Coronary artery (tissue), 2 donors: ENCODE data around the gene CS.
"Not testable (repeated sequence)": the region's sequence is repeated elsewhere in the genome, so short reads cannot be mapped to it uniquely, and the experiment has no call there.

Experiments used
- DNase-seq: peaks from one replicate; pipeline ENCODE4 v3.0.0-alpha.2; 2017; ENCODE audit warnings: low spot score
- H3K27ac ChIP-seq, 2 donors: fragments of 200-600 bp; sonication (generic); one replicate each; pipeline ENCODE4 v1.5.1; 2016 to 2019
- H3K4me3 ChIP-seq: fragments of 200-600 bp; sonication (generic); 2 replicates; pipeline ENCODE4 v1.5.1; 2016; ENCODE audit warnings: mild to moderate bottlenecking, moderate library complexity
- TF ChIP-seq, protein P1 (sequence below): fragments of 200-600 bp; sonication (generic); IDR thresholded peaks from one replicate; pipeline ENCODE4 v1.5.1; 2019; ENCODE audit warnings: antibody characterized with exemption

CS gene

DNA sequence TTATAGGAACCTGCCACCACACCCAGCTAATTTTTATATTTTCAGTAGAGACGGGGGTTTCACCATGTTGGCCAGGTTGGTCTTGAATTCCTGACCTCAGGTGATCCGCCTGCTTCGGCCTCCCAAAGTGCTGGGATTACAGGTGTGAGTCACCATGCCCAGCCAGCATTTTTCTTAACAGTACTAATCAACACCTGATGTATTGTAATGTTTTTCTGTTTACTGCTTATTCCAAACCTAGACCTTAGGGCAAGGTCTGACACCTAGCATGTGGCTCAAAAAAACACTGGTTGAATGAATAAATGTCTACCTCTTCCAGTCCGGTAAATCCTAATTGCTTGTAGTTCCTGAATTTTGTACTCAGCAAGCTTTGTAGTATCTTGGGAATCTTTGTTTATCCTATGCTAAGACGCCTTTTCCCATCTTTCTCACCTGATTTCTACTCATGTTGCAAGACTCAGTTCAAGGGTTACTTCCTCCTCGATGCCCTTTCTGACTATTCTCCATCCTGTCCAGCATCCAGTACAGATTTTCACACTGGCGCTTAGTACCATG is 30.9 kb upstream of the CS start:
- DNase-seq: no peak
- TF ChIP-seq, protein P1, sequence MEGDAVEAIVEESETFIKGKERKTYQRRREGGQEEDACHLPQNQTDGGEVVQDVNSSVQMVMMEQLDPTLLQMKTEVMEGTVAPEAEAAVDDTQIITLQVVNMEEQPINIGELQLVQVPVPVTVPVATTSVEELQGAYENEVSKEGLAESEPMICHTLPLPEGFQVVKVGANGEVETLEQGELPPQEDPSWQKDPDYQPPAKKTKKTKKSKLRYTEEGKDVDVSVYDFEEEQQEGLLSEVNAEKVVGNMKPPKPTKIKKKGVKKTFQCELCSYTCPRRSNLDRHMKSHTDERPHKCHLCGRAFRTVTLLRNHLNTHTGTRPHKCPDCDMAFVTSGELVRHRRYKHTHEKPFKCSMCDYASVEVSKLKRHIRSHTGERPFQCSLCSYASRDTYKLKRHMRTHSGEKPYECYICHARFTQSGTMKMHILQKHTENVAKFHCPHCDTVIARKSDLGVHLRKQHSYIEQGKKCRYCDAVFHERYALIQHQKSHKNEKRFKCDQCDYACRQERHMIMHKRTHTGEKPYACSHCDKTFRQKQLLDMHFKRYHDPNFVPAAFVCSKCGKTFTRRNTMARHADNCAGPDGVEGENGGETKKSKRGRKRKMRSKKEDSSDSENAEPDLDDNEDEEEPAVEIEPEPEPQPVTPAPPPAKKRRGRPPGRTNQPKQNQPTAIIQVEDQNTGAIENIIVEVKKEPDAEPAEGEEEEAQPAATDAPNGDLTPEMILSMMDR: no peak
- H3K4me3 ChIP-seq: no peak overlapping the region
- no peak overlapping the region for H3K27ac ChIP-seq

DNA sequence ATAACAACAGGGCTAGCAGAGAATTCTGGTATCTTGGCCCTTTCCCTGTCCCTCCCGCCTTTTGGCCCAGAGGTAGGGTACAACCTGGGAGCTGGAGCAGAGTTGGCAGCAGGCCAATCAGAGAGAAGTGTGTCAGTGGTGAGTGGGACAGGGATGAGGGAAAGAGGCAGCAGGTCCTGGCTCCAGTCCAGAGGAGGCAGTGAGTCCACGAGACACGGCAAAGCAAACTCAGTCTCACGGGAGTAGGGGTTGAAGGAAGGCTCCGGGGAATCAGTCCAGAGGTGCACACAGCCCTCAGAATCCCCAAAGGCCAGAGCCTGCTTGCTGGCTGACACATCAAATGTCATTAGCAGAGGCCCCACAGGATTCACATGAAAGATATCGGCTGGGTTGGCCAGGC is 26.4 kb upstream of the CS start:
- TF ChIP-seq, protein P1: no peak
- no peak overlapping the region for H3K4me3 ChIP-seq
- H3K27ac ChIP-seq: no peak overlapping the region
- DNase-seq: no peak

DNA sequence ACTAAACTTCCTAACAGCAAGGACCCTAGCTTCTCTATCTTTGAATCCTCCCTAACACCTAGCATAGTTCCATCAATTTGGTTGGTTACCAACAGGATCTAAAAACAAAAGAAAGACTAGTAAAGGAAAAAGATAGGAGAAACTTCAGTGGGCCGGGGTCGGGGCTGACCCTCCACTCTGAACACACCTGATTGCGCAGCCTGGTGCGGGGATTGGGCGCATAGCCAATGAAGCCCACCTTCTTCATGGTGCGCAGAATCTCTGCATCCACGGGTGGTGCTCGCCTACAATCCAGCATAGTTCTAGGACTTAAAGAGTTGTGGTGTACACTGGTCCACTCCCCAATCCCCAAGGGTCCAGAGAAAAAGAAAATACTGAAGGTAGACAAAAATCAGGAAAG is 26.0 kb upstream of the CS start:
- Histone ChIP-seq H3K4me3 (no peak overlapping the region), H3K27ac (no peak overlapping the region)
- DNase-seq: no peak
- TF ChIP-seq, protein P1: no peak

DNA sequence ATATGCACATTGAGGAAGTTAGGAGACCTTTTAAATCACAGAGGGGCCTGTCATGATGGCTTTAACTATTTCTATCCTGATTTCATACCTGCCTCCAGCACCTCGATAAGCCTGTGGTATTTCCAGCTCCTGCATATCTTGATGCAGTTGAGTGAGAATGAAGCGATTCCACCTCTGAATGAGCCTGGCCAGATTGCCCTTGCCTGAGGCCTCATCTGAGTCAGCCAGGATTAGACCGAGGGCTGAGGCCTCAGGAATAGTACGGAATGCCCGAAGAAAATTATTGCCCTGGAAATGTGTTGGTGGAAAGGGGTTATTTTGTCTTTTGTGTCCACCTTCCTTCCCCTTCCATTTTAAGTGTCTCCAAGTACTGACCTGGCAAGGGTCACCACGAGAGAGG is 24.1 kb upstream of the CS start:
- TF ChIP-seq, protein P1: no peak
- no peak for DNase-seq
- Histone ChIP-seq H3K27ac (no peak overlapping the region), H3K4me3 (no peak overlapping the region)

DNA sequence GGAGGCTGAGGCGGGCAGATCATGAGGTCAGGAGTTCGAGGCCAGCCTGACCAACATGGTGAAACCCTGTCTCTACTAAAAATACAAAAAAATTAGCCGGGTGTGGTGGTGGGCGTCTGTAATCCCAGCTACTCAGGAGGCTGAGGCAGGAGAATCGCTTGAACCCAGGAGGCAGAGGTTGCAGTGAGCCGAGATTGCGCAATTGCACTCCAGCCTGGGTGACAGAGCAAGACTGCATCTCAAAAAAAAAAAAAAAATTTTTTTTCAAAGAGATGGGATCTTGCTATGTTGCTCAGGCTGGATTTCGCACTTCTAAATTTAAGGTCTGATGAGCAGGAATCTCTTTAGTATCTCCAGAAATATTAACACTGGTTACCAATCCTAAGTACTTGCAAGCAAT is 21.5 kb upstream of the CS start:
- DNase-seq, H3K4me3 ChIP-seq, H3K27ac ChIP-seq: not testable (repeated sequence)

DNA sequence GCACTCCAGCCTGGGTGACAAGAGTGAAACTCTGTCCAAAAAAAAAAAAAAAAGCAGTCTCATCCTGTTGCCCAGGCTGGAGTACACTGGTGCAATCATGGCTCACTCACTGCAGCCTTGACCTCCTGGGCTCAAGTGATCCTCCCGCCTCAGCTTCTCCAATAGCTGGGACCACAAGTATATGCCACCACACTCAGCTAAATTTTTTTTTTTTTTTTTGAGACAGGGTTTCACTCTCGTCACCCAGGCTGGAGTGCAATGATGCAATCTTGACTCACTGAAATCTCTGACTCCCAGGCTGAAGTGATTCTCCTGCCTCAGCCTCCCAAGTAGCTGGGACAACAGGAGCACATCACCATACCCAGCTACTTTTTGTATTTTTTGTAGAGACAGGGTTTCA is 20.9 kb upstream of the CS start:
- TF ChIP-seq, protein P1: no peak
- DNase-seq: no peak
- Histone ChIP-seq H3K27ac (no peak overlapping the region), H3K4me3 (no peak overlapping the region)

DNA sequence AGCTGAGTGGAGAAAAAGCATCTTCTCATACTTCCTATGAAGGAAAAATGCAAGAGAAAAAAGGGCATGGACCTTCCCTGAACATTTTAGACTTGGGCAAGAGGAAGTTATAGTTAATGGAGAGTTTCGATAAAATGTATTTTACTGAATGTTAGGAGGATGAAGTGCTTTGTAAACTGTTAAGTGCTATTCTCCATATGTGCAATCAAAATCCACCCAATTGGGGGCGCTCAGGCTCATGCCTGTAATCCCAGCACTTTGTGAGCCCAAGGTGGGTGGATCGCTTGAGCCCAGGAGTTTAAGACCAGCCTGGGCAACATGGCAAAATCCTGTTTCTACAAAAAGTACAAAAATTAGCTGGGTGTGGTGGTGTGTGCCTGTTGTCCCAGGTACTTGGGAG is 17.5 kb upstream of the CS start:
- TF ChIP-seq, protein P1: no peak
- H3K4me3 ChIP-seq: no peak overlapping the region
- DNase-seq: no peak
- no peak overlapping the region for H3K27ac ChIP-seq
